ENCODE data around the gene ERCC1.

The ERCC1 gene

DNA sequence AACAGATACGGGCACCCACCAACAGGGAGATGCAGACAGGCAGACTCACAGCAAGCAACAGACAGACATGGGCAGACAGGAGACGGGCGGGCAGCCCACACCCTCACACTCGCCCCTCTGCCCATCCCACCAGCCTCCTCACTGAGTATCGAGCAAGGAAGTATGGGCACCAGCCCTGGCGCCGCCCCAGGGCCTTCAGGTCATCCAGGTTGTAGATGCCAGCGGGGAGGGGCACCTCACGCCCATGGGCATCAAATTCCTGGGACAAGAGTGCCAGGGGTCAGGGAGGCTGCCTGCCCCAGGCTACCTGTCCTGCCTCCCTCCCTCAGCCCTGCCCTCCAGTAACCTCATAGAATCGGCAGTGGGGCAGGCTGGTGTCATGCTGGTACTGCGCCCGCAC is 59.0 kb downstream of the ERCC1 start:
- no peak for DNase-seq (ENCODE audit: low read depth)

GRCh38 chr19:45363861-45364459 is 59.8 kb downstream of the ERCC1 start:
- DNase-seq (ENCODE audit: low read depth) = no peak

- no peak for DNase-seq (ENCODE audit: low read depth)
These were observed 61.4 kb downstream of the ERCC1 start for GRCh38 chr19:45362291-45362690.

GRCh38 chr19:45361608-45362007 is 62.1 kb downstream of the ERCC1 start:
- no peak for DNase-seq (ENCODE audit: low read depth)

- no peak for DNase-seq (ENCODE audit: low read depth)
These were observed 65.4 kb downstream of the ERCC1 start for GRCh38 chr19:45358213-45358792.

DNA sequence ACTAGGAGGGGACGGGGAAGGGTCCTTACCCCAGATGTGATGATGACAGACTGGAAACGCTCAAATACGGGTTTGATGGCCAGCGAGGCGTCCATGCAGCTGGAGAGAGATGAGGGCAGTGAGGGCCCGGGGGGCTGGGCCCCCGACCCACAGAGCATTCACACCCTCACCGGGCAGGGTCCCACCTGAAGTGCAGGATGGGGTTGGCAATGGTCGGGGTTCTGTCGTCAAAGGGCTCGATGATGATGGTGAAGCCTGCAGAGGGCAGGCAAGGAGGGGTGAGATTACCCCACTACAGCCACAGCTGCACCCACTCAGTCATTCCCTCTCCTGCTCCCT is 66.3 kb downstream of the ERCC1 start:
- no peak for DNase-seq (ENCODE audit: low read depth)

All from activated T-cell treated with anti-CD3 and anti-CD28 coated beads for 24 hours (primary cell).